GM21825 (cell line): ENCODE results near the gene PTPRJ.

Experiments
- ATAC-seq: cut with Tn5 transposase; IDR thresholded peaks from one replicate; pipeline ENCODE4 v1.9.1; 2021; ENCODE audit warnings: mild to moderate bottlenecking, moderate library complexity; ENCODE audit not compliant: unreplicated experiment

Gene PTPRJ

DNA sequence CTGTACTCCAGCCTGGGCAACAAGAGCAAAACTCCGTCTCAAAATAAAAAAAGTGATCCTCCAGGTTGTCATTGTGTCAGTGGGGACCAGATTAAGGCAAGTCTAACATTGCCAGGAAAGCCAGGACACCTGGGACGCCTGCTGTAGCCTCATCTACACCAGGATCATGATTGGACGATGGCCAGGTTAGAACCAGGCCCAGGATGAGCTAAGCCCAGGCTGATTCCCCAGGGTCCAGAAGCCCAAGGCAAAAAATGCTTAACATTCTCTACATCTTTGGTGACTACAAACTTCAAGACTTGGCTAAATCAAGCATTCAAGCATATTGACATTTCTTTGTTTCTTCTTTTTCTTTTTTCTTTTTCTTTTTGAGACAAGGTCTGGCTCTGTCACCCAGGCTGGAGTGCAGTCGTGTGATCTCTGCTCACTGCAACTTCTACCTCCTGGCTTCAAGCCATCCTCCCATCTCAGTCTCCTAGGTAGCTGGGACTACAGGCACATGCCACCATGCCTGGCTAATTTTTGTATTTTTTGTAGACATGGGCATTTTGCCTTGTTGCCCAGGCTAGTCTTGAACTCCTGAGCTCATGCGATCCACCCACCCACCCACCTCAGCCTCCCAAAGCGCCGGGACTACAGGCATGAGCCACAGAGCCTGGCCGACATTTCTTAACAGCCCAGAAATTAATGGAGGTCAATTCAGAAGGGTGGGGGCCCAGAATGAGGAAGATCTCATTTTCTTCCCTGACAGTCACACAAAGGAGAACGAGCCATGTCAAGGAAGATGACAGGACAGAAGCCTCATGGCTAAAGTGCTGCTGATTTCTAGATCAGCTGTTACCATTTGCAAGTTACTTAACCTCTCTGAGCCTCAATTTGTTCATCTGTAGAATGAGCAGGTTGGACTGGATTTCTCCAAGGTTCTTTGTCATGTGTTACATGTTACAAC, 12.5 kb upstream of the PTPRJ start:
- ATAC-seq, result no peak

- no peak for ATAC-seq
These were observed 11.0 kb upstream of the PTPRJ start for GRCh38 chr11:47969401-47969800.

GRCh38 chr11:47971501-47971900, 8.9 kb upstream of the PTPRJ start:
- ATAC-seq, result no peak

GRCh38 chr11:47973173-47973572, 7.2 kb upstream of the PTPRJ start:
- ATAC-seq, result no peak

GRCh38 chr11:47976931-47977330, 3.4 kb upstream of the PTPRJ start:
- ATAC-seq, result no peak

DNA sequence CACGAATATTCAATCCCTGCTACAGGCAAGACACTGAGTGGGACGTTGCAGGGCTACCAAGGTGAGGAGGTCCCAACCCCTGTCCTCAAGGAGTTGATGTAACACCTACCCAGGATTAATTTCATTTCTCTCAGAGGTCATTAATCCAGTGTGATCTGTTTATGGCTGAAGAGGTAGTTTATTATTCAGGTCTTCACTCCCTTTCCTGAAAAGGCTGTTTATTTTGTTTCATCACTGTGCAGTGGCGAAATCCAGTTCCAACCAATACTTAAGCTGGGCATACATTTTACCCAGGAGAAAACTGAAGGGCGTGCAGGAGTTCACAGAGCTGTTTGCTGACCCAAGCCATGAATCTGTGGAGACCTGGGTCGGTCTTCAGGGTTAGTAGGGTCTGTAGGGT, 2.7 kb upstream of the PTPRJ start:
- ATAC-seq, result no peak

- no peak for ATAC-seq
These were observed 826 bp upstream of the PTPRJ start for GRCh38 chr11:47979378-47980087.

GRCh38 chr11:47980907-47981621, 705 bp downstream of the PTPRJ start:
- peak; percentile 39 for ATAC-seq

- no peak for ATAC-seq
These were observed 1.5 kb downstream of the PTPRJ start for GRCh38 chr11:47981667-47982404.

GRCh38 chr11:47982616-47983015, 2.3 kb downstream of the PTPRJ start:
- no peak for ATAC-seq

GRCh38 chr11:47983464-47984397, 3.4 kb downstream of the PTPRJ start:
- no peak for ATAC-seq

- ATAC-seq, result no peak
These were observed 5.9 kb downstream of the PTPRJ start for GRCh38 chr11:47986219-47986618.

- no peak for ATAC-seq
These were observed 6.4 kb downstream of the PTPRJ start for GRCh38 chr11:47986742-47987141.

- ATAC-seq, result no peak
These were observed 7.0 kb downstream of the PTPRJ start for GRCh38 chr11:47987310-47987709.

DNA sequence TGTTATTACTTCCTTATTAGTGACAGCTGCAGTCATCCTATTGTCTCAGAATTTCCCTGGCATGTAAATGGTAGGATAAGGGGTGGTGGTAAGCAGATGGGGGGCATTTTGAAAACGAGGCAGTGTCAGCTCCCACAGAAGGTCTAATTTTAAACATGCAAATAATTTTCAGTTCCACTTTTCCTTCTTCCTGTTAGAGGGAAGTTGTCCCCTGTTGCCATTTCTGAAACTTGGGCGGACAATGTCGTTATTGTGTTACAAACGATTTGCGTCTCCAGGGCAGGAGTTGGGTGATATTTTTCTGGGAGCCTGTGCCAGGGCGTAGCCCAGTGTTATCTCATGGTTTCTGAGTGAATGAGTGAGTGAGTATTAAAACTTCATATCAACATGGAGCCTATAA, 7.4 kb downstream of the PTPRJ start:
- ATAC-seq, result no peak

DNA sequence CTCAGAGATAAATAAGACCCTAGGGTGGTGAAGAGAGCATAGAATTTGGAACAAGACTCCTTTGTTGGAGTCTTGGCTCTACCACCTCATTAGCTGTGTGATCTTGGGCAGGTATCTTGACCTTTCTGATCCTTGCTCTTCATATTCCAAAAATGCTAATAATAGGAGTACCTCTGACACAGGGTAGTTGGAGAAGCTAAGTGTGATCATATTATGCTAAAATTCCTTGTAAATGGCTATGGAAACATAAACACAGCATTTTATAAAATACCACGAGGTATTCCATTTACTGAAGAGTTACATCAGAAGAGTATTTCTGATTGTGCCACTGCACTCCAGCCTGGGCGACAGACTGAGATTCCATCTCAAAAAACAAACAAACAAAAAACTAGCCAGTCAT, 9.4 kb downstream of the PTPRJ start:
- ATAC-seq, result no peak

DNA sequence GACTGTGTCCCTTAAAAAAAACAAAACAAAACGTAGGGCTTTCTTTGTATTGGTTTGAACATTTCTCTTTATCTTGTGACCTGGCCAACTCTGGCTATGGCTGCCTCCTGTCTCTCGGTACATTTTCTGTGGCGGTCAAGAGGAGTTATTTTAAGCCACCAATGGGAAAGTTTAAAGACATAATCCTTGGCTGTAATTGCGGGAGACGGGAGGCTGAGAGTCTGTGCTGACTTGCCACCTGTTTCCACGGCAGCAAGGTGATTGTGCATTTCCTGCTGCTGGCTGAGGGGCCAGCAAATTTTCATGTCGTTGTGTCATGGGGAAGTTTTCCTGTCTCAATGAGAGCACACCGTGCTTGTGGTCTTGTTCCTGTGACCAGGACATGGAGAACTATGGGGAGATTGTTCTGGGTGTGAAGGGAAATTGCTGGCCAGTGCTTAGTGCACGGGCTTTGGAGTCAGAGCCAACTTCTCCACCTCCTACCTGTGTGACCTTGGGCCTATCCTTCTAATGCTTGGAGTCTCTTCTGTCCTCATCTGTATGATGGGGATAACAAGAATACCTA, 11.0 kb downstream of the PTPRJ start:
- ATAC-seq, result no peak

DNA sequence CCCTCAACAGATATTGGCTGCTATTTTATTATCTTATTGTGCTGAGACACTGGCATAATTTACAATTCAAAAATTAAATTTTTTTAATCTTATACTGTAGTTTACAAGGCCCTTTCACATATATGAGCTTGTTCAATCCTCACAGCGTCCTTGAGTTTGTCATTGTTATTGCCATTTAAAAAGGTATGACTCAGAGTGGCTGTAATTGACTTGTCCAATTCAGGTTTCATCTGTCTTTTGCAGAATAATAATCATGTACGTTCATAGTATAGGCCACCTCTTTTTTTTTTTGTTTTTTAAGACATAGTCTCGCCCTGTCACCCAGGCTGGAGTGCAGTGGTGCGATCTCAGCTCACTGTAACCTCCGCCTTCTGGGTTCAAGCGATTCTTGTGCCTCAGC, 11.5 kb downstream of the PTPRJ start:
- ATAC-seq, result no peak
